GM12875 (cell line): ENCODE data around the gene CDC14A.
A peak's percentile ranks its signal among the peaks of the same experiment; 100 is the strongest.

ENCODE experiments used
- H3K4me3 ChIP-seq: one replicate; pipeline ENCODE4 v1.5.1; 2011; ENCODE audit warnings: low read depth, low read length, control low read depth
- CTCF ChIP-seq: IDR thresholded peaks from 2 replicates; pipeline ENCODE4 v1.5.1; 2011; ENCODE audit warnings: low read depth, mild to moderate bottlenecking, control low read depth, inconsistent platforms, low read length, moderate library complexity, borderline replicate concordance; ENCODE audit not compliant: insufficient read depth

Gene CDC14A

DNA sequence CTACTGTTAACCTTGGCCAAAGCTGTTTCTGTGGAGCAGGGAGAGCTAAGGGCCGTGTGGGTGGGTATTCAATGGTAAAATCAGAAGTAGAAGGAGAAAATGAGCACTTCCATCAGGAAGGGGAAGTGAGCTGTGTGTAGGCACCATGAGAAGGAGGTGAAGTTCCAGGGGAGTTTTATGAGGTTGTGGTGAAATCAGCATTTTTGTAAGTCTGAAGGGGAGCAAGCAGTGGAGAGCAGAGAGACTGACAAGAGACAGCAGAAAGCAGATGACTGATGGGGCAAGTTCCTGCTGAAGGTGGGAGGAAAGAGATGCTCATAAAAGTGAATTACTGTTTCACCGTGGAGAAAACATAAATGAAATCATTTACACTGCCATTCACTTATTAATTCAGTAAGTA is 183.0 kb downstream of the CDC14A start:
- no peak for TF ChIP-seq CTCF
- H3K4me3 ChIP-seq = no peak overlapping the region

- H3K4me3 ChIP-seq = no peak overlapping the region
- TF ChIP-seq CTCF = no peak
Measured at GRCh38 chr1:100536031-100536430, 183.7 kb downstream of the CDC14A start.

DNA sequence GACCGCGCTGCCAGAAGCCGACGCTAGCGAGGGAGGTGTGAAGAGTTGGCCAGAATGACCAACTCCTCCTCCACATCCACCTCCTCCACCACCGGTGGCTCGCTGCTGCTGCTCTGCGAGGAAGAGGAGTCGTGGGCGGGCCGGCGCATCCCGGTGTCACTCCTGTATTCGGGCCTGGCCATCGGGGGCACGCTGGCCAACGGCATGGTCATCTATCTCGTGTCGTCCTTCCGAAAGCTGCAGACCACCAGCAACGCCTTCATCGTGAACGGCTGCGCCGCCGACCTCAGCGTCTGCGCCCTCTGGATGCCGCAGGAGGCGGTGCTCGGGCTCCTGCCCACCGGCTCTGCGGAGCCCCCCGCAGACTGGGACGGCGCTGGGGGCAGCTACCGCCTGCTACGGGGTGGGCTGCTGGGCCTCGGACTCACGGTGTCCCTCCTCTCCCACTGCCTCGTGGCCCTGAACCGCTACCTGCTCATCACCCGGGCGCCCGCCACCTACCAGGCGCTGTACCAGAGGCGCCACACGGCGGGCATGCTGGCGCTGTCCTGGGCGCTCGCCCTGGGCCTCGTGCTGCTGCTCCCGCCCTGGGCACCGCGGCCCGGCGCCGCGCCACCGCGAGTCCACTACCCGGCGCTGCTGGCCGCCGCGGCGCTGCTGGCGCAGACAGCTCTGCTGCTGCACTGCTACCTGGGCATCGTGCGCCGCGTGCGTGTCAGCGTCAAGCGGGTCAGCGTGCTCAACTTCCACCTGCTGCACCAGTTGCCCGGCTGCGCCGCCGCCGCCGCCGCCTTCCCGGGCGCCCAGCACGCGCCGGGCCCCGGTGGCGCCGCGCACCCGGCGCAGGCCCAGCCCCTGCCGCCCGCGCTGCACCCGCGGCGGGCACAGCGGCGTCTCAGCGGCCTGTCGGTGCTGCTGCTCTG is 186.9 kb downstream of the CDC14A start:
- TF ChIP-seq CTCF = no peak; the same call in 1 of the 2 replicates
- peak overlapping the region; percentile 29 for H3K4me3 ChIP-seq

- TF ChIP-seq CTCF = no peak
- H3K4me3 ChIP-seq = peak overlapping the region; percentile 29
Measured at GRCh38 chr1:100539836-100540536, 187.7 kb downstream of the CDC14A start.

DNA sequence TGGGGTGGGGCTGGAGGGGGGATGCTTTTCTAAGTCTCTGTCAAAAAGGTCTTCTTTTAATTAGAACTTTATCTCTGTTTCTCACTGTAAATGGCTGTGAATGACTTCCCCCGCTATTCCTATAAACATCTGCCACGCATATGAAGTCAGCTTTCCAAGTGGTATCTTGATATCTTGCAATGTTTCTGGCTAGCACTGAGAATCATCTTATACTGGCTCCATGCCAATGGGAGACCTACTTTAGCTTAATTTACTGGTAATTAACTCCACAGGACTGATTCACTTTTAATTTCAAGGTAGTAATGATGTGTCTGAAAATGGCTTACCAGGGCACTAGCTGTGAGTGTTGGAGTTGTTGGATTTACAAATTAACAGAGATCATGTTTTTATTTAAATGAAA is 190.0 kb downstream of the CDC14A start:
- TF ChIP-seq CTCF = no peak
- no peak overlapping the region for H3K4me3 ChIP-seq

GRCh38 chr1:100543640-100544039 is 191.3 kb downstream of the CDC14A start:
- H3K4me3 ChIP-seq = no peak overlapping the region
- TF ChIP-seq CTCF = peak; percentile 75
